HEK293 (cell line): ENCODE measurements around the gene RBM20.

Experiments used
- CTCF ChIP-seq: fragments of 450-650 bp; formaldehyde crosslinking; IDR thresholded peaks from 2 replicates; pipeline ENCODE4 v1.5.1; 2016; ENCODE audit warnings: missing biosample characterization, missing genetic modification characterization
- HOXC10 ChIP-seq: sonication (generic); formaldehyde crosslinking; IDR thresholded peaks from 2 replicates; pipeline ENCODE4 v1.8.1; 2023; ENCODE audit warnings: mild to moderate bottlenecking, missing genetic modification reagents
- KLF16 ChIP-seq: fragments of 450-650 bp; formaldehyde crosslinking; IDR thresholded peaks from 2 replicates; pipeline ENCODE4 v1.5.1; 2017; ENCODE audit warnings: missing biosample characterization, missing genetic modification characterization
- MEIS1 ChIP-seq: sonication (generic); formaldehyde crosslinking; IDR thresholded peaks from 2 replicates; pipeline ENCODE4 v1.8.1; 2022; ENCODE audit warnings: missing genetic modification reagents, mild to moderate bottlenecking, borderline replicate concordance
- MYNN ChIP-seq: fragments of 450-650 bp; formaldehyde crosslinking; IDR thresholded peaks from 2 replicates; pipeline ENCODE4 v1.5.1; 2016; ENCODE audit warnings: missing biosample characterization, missing genetic modification characterization, borderline replicate concordance
- YY1 ChIP-seq: fragments of 450-650 bp; formaldehyde crosslinking; IDR thresholded peaks from 2 replicates; pipeline ENCODE4 v1.5.1; 2018; ENCODE audit warnings: missing biosample characterization, missing genetic modification characterization
- ZBTB21 ChIP-seq: fragments of 450-650 bp; formaldehyde crosslinking; IDR thresholded peaks from 2 replicates; pipeline ENCODE4 v1.5.1; 2017; ENCODE audit warnings: missing biosample characterization, missing genetic modification characterization
- ZFP41 ChIP-seq: fragments of 450-650 bp; formaldehyde crosslinking; IDR thresholded peaks from 2 replicates; pipeline ENCODE4 v1.5.1; 2016; ENCODE audit warnings: missing biosample characterization, missing genetic modification characterization, borderline replicate concordance
- ZNF10 ChIP-seq: fragments of 450-650 bp; formaldehyde crosslinking; IDR thresholded peaks from 2 replicates; pipeline ENCODE4 v1.5.1; 2017; ENCODE audit warnings: missing biosample characterization, missing genetic modification characterization
- ZNF169 ChIP-seq: fragments of 450-650 bp; formaldehyde crosslinking; IDR thresholded peaks from 2 replicates; pipeline ENCODE4 v1.5.1; 2016; ENCODE audit warnings: missing biosample characterization, missing genetic modification characterization
- ZNF529 ChIP-seq: fragments of 450-650 bp; formaldehyde crosslinking; IDR thresholded peaks from 2 replicates; pipeline ENCODE4 v1.5.1; 2017; ENCODE audit warnings: missing genetic modification characterization, missing biosample characterization; ENCODE audit not compliant: insufficient replicate concordance
- ZNF596 ChIP-seq: fragments of 450-650 bp; IDR thresholded peaks from 2 replicates; pipeline ENCODE4 v1.5.0; 2018; ENCODE audit warnings: missing biosample characterization, mild to moderate bottlenecking, missing genetic modification characterization, moderate library complexity
- ZNF621 ChIP-seq: fragments of 450-650 bp; formaldehyde crosslinking; IDR thresholded peaks from 2 replicates; pipeline ENCODE4 v1.5.1; 2017; ENCODE audit warnings: missing biosample characterization, missing genetic modification characterization
- ZNF670 ChIP-seq: fragments of 450-650 bp; formaldehyde crosslinking; IDR thresholded peaks from 2 replicates; pipeline ENCODE4 v1.5.1; 2016; ENCODE audit warnings: missing biosample characterization, missing genetic modification characterization, low read depth

- TF ChIP-seq CTCF (tag by site-specific recombination): no peak
- no peak for TF ChIP-seq KLF16 (tag by site-specific recombination)
- TF ChIP-seq ZNF529 (tag by site-specific recombination): no peak
- TF ChIP-seq HOXC10: no peak
- no peak for TF ChIP-seq ZNF670 (tag by site-specific recombination)
- TF ChIP-seq YY1: no peak
- TF ChIP-seq MYNN: no peak
- TF ChIP-seq ZFP41 (tag by site-specific recombination): no peak
- TF ChIP-seq ZNF169 (tag by site-specific recombination): no peak
- TF ChIP-seq MEIS1 (CRISPR knock-in tag): no peak
- TF ChIP-seq ZNF596 (tag by site-specific recombination): no peak
- no peak for TF ChIP-seq ZNF621 (tag by site-specific recombination)
- no peak for TF ChIP-seq ZNF10
- no peak for TF ChIP-seq ZBTB21 (tag by site-specific recombination)
Observed at GRCh38 chr10:110700947-110701616, 56.9 kb downstream of the RBM20 start.
